Myocyte (in vitro differentiated cells): Measurements from ENCODE around the gene TMEM260. TPM values are rescaled to one million over a fixed set of nuclear protein-coding genes. Genes with fewer than 3 reads are reported as not detected.

Source experiments
- DNase-seq: peaks from one replicate; pipeline ENCODE4 v3.0.0-alpha.2; 2012; ENCODE audit warnings: low read depth
- polyA plus RNA-seq: library from polyadenylated mRNA; unstranded; fragments of >200 nt; gene quantifications from one replicate; pipeline ENCODE4 v1.2.1, GENCODE V29; 2012; ENCODE audit warnings: missing spikeins
- total RNA-seq: library from RNA; depleted of rRNA; stranded (reverse); fragments of >200 nt; gene quantifications from 2 replicates; pipeline ENCODE4 v1.2.3, GENCODE V29; 2014

TMEM260 gene
- 11.3 and 12.5 TPM in 2 replicates for total RNA-seq
- 6.5 TPM for polyA plus RNA-seq

DNA sequence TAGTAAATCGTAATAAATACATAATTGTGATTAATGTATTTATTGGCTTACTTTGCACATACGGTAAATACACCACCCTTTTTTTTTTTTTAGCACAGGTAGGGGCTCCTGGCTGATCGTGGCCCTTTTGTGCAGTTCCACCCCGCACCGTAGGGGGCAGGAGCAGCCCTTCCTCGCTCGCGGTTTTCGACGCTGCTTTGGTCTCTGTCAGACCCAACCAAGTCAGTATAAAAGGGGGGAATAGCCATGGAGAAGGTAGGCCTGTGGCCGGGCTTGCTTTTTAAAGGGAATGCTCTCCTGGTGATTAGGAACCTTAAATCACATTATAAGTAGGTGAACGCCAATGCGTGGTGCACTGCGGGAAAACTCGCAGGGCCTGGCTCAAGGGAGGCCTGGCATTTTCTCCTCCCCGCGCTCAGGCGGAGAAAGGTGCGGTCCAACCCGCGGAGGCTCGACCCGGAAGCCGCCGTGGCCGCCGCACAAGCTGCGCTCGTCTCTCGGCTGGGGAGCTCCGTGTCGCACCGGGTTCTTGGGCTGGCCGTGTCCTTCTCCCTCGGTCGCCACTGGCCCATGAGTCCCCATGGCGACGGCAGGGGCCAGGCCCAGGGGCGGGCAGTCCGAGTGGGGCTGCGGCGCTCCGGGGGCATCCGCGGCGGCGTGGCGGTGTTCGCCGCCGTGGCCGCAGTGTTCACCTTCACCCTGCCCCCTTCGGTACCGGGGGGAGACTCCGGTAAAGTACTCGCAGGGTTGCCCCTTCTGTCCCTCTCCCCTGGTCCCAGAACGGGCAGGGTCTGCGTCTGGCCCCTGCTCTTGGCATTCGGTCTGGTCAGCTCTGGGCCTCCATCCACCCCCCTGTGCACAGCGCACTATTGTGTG is at the start of gene TMEM260:
TMEM260 (plus strand) TSS at position 454 of the 876 bp plus-strand sequence; CDS start at position 571, 117 bp downstream.
- peak; percentile 92 for DNase-seq

DNA sequence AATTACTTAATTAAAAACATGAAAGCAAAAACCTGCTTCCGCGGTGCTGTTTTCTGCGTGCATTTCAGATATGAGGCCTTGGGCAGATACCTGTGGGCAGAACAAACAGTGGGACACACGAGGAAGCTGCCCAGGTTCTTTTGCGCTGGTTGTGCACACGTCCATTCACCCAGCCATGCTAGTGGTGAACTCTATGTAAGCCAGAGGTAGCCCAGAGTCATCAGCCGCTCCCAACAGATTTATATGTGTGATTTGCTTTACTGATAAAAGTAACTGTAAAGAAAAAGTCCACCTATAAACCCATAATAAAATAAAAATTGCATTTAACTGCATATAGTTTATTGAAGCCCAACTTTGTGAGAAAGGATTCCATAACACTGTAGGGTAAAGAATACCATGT is 47.1 kb upstream of the TMEM260 start:
- DNase-seq, result no peak

DNA sequence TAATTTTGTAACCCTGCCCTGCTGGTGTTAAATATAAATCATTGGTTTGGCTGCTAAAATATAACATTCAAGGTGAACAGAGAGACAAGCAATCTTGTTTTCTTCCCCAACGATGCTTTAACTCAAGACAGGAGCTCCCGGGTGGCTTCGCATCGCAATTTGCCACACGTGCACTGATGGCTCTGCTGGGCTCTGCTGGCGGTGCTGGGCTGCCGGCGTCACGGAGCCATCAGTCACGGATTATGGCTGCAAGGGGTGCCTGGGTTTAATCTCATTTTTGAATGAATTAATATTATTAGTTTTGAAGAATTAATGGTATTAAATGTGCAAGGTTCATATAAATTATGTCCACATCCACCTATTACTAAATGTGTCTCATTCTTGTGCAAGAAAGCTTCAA is 44.9 kb upstream of the TMEM260 start:
- DNase-seq, result no peak

DNA sequence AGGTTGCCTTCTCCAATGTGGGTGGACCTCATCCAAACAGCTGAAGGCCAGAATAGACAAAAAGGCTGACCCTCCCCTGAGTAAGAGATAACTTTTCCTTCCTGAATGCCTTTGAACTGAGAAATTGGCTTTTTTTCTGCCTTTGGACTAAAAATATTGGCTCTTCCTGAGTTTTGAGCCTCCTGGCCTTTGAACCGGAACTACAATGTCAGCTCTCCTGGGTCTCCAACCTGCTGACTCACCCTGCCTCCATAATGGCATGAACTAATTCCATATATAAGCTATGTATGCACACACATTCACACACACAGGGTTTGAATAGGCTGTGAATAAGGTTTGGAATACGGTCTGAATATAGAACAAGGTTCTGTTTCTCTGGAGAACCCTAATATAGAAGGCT is 39.7 kb upstream of the TMEM260 start:
- DNase-seq, result no peak

DNA sequence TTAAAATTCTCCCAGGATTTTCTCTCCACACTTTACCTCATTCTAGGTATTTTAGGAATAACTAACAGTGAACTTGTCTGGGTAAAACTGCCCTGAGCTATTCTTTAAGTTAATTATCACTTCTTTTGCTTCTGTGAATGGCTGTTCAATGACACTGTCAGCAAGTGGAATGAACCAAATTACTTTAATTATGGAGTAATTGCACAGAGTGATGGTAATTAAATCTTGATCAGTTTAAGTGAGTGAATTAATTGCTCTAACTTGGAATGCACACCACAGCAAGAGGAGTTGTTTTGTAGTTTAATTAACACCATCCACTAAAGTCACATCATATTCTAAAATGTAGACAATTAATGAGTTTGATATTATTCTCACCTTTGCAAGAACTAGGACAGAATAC is 36.2 kb upstream of the TMEM260 start:
- DNase-seq, result no peak

DNA sequence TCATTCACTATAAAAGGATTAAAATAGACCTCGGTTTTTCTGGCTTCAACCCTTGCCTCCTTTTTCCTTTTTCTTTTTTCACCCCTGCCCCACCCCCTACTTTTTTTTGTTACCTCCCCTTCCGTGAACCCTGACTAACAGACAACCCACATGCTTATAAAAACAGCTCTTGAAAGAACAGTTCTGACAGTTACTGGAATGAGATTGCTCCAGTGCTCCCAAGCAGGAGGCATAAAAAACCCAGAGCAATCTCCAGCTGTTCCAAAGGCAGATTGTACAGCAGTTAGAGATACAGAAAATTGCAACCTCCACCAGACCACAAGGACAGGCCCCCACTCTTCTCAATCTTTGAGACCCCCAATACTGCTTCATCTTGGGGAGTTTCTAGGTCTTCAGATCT is 29.9 kb upstream of the TMEM260 start:
- DNase-seq, result no peak

DNA sequence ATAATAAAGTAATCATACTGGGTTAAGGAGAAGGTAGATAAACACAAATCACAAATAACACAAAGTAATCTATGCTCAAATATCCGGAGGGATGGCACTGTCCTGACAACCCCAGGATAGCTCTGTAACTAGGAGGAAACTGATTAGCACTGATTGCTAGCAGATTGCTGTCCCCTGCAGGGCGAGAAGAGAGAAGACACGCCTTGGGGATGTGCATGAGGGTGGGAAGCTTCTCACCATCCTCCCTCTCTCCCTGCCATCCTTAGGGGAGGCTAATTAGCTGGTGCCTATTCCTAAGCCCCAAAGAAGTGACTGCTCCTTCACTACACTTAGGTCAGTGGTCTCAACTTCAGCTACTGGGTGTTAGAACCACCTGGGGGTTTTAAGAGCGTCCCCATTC is 27.0 kb upstream of the TMEM260 start:
- no peak for DNase-seq

DNA sequence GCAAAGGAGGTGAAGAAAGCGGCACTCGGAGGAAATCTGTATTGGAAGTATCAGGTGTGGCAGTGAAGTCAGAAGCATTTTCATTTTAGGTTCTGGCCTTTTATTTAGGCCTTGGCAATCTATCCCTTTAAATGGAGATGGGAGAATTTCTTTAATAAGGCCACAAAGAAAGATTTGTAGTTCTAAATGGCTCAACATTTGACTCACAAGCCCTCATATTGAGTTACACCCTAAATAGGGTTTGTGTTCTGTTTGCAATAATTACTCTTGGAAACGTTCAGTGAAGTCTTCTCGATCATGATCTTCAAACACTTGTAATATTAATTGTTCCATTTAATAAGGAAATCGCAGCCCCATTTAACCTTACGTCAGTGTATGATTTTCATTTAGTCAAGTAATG is 25.3 kb upstream of the TMEM260 start:
- no peak for DNase-seq

DNA sequence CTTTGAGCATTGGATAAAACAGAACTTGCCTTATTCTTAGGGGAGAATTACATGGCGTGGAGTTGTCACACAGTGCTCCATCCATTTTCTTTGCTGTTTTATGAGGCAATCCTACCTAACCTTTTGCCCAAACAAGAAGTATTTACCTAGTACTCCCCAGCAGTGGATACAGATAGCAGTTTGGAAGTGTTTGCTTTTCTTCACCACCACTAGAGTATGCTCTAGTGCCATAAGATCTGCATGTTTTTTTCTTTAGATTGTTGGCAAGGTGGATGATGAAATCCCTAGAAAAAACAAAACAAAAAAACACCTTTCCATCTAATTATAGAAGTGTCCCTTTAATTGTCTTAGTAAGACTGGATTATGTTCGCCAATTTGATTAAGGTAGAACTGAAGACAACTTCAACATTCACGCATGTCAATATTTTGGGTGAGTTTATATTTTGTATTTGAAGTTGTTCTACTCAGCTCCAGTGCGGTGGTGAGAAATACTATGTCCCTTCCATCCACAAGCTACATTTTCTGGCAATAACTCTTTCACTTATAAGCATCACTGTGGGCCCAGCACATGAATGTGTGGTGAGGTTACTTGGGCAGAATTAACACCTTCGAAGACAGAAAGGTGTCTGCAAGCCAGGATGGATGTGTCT is 23.6 kb upstream of the TMEM260 start:
- peak; percentile 14 for DNase-seq

DNA sequence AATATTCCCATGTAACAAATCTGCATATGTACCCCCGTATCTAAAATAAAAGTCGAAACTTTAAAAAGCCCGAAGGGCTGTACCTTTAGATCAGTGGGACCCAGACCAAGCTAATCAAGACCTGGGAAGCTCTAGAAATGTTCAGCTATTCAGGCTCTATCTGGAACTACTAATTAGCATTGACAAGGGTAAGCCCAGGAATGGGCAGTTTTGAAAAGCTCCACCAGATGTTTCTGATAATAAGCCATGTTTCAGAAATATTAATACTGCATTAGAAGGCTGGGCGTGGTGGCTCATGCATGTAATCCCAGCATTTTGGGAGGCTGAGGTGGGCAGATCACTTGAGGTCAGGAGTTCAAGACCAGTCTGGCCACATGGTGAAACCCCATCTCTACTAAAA is 20.4 kb upstream of the TMEM260 start:
- no peak for DNase-seq

DNA sequence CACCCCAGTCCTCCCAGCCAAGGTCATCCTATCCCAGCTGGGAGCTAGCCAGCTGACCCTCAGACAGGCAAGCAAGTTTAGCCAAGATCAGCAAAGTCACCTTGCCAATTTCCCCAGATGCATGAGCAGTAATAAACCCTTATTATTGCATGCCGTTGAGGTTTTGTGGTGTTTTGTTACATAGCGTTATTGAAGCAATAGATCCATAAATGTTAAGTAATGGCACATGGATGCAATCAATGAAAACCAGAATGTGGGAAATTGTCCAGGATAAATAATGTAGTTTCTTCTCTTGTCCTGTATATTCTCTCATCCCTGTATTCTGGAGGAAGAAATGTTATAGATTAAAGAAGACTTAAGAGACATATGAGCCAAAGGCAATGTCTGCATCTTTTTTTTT is 18.0 kb upstream of the TMEM260 start:
- no peak for DNase-seq

DNA sequence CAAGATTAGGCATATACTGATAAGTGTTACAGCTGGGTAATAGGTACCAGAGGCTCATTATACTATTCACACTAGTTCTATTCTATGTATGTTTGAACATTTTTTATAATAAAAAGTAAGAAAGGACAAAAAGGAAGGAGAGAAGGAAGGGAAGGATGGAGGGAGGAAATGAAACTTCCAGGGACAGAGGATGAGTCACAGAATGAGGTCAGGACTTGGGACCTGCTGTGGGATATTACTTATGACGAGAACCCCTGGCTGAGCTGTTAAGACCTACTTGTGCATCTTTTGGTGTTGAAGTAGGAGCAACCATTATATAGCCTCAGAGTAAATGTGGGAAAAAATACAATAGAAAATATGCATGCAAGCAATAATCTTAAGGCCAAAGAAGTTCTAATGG is 16.7 kb upstream of the TMEM260 start:
- no peak for DNase-seq

DNA sequence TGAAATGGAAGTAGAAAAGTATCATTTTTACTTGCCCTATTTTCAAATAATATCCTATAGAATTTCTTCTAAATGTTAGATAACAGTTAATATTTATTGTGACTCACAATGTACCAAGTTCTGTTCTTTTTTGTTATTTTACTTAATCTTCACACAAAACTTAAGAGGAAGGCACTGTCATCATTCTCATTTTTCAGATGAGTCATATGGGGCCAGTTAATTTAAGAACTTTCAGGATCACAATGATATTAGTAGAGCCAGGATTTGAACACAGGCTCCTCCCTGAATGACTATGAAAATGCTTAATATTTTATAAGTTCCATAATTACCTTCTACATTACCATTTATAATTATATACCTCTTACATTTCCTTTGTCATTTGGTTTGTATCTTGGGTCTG is 10.4 kb upstream of the TMEM260 start:
- DNase-seq, result peak; percentile 4

DNA sequence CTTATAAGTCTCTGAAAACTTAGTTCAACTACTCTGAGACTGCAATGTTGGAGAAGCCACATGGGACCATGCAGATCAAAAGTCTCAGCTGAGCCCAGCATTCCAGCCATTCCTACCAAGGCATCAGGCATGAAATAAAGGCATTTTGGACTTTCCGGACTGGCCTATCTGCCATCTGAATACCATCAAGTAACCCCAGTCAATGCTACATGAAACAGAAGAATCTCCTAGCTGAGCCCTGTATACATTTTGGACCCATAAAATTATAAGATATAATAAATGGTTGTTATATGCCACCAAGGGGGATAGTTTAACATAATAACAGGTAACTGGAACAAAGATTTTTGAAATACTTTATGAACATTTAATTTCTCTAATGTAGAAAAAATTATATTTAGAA is 9.3 kb upstream of the TMEM260 start:
- DNase-seq, result no peak

DNA sequence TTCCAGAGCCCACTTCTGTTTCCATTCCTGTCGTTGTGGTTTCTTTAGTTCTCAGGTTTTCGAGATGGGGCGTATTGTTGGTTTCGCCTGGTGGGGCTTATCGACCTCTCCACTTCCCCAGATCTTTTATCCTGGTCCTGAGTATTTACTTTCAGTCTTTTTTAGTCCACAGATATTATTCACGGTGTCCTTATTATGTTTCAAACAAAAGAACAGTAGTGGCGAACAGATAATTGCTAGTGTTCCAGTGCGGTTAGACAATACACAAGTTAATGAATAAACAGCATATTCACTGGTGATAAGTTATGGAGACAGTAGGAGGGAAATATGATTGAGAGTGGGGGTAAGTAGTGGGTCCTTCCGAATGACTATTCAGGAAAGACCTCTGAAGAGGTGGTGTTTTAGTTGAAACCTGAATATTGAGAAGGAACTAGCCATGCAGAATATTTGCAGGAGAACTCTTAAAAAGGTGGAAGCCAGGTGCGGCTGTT is 668 bp downstream of the TMEM260 start:
- DNase-seq, result no peak

DNA sequence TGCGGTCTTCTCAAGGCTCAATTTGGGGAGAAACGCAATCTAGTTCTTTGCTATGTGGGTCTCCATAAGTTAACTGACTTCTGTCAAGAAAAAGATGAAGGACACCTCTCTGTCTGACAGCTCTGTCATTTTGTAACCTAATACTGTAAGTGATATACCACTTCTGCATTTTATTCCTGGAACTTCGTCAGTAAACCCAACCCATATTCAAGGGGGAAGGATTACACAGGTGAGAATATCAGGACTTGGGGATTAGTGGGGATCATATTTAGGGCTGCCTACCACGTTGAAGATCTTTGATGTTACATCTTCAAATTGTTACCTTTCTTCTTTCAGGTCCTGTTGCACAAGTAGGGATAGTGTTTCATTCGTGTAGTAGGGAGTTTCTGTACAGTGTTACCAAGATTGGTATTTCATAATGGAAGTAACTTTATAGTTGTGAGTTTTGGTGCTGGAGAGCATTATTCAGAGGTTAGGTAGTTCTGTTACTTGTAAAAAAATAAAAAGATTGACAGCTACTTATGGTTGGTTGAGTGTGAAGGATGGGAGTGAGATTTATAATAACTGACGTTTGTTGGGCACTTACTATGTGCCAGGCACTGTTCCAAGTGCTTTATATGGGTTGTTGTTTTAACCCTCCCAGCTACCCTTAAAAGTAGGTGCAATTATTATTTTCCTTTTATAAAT is 1.6 kb downstream of the TMEM260 start:
- DNase-seq, result no peak

DNA sequence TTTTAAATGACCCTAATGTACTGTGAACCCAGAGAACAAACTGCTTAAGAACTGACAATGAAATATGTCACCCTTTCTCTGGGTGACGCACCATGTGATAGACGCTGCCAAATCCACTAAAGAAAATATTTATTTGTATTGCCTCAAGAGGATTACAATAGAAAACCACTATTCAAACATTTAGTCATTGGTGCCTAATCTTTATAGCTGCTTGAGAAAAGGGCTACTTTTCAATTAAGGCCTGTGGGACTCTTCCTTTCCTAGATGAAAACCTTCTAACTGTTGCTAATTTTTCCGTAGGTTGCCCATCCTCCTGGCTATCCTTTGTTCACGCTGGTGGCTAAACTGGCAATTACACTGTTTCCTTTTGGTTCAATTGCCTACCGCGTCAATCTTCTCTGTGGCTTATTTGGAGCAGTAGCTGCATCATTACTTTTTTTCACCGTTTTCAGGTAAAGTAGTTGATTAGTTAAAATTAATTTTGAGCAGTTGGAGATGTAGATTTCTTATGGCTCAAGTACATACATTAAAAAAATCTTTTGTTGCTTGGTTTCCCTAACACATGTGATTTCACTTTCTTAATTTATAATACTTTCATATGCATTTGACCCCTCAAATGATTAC is 6.0 kb downstream of the TMEM260 start:
- no peak for DNase-seq

DNA sequence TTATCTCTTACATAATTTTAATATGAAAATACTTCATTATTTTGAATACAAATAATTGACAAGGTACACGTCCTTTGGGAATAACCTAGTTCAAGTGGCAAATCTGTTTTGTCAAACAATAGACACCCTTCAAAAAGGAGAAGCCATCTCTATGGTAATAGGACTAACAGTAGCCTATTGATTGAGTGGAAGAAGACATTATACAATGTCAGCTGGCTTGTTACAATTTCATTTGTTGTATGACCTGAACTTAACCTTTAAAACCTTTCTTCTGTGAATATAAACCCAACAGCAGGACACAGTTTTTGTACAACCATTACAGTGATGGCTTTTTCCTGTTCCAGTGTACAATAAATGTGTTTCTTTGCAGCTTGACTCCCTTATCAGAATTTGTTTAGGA is 8.1 kb downstream of the TMEM260 start:
- DNase-seq, result no peak

DNA sequence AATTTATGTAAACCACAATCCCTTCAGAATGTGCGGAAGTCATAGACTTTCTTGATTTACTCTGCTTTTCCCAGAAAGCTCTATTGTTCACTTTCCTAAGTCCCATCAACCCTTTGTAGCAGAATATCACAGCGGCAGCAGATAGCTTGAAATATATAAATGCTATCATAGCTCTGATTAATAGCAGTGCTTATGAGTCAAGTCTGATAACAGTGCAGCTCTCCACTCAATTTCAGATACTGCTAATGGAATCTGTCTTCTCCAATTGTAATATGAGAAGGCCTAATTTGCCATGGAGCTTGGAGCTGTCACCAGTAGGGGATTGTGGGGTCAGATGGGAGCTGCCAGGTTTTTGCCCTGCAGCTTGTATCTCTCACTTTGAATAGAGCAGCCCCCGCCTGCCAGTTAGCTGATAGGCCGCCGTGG is 10.9 kb downstream of the TMEM260 start:
- peak; percentile 13 for DNase-seq

DNA sequence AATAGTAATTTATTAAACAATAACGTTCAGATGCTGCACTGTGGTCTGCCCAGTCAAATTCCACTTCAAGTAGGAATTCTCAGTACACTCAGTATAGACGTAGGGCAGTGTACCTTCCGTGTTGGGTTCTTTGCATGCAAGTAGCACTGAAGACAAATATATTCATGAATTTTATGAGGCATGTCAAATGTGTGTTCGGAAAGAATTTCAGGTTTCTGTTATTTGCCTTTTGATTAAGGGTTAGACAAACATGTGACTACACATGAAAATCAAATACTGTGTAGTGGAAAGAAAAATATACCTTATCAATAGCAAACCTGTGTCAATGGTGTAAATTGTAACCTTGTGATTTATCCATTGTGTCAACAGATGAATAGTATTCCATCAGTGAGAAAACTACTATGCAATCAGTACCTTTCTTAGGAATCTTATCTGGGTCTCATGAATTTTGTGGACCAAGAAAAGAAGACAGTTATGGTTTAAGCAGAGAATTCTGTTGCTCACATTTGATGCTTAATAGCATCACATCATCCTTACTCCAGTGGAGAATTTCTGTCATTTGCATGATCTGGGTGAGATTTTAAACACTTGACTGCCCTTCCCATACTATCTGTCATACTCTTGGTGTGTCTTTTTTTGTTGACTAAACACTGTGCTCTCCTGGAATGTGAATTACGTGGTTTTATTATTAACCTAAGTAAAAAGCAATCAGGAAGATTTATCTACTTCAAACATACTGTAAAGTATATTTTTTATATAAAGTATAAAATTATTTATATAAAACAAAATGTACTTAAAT is 13.3 kb downstream of the TMEM260 start:
- DNase-seq, result no peak

DNA sequence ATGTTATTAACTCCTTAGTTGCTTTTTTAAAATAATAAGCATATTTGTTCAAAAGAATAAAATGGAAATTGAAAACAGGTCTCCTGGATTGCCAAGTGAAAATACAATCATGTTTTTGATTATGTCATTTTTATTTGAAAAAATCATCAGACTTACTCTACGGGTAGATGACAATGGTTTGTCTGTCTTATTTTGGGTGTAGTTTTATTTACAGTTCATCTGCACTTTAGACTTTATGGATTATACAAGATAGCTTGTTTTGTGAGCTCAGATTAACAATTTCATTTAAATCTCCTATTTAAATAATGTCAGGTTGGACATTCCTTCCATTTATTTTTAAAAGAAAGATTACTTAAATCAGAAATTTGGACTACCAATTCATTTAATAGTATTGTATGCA is 14.8 kb downstream of the TMEM260 start:
- DNase-seq, result no peak
